ENCODE measurements around the gene MADD.
"Not testable (repeated sequence)": the region's sequence is repeated elsewhere in the genome, so short reads cannot be mapped to it uniquely, and the experiment has no call there.

The MADD gene

GRCh38 chr11:47318166-47318565 lies 48.2 kb downstream of the MADD start:
- DNase-seq (ENCODE audit: low read depth) = no peak

- no peak for DNase-seq (ENCODE audit: low read depth)
Observed at GRCh38 chr11:47324520-47324919, 54.6 kb downstream of the MADD start.

- DNase-seq (ENCODE audit: low read depth) = no peak
Observed at GRCh38 chr11:47325271-47326041, 55.5 kb downstream of the MADD start.

DNA sequence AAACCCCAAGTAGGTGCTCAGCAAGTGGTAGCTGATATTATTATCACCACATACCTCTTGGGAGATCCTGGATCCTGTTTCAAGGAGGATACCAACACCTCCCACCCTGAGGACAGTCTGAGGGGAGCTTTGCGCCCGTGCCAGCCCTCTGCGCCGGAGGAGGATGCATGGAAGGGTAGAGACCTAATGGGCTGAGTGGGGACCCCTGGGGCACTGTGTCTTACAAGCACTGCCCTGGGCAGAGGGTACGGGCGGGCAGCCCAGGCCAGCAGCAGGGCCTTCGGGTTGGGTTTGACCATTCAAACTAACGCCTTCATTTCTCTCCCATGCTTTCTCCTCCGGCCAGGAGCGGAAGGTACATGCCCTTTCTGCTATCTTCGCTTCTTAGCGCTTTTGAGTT lies 56.3 kb downstream of the MADD start:
- no peak for DNase-seq (ENCODE audit: low read depth)

DNA sequence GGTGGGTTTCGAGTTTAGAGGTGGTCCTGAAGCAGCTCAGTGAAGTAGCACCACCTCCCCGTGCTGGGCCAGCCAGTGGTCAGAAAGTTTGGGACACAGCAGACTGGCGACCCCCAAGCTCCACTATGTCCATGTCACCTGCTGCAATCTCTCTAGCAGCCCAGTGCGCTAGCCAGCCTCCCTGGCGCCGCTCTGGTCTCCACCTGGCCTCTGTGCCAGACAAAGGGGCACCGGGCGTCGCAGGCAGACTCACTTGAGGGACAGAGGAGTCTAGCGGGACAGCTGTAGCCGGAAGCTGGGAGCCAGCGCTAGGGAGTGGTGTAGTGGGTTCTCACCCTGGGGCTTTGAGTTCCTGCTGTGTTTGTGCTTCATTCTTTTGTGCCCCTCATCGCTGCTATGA lies 57.1 kb downstream of the MADD start:
- DNase-seq (ENCODE audit: low read depth) = no peak

DNA sequence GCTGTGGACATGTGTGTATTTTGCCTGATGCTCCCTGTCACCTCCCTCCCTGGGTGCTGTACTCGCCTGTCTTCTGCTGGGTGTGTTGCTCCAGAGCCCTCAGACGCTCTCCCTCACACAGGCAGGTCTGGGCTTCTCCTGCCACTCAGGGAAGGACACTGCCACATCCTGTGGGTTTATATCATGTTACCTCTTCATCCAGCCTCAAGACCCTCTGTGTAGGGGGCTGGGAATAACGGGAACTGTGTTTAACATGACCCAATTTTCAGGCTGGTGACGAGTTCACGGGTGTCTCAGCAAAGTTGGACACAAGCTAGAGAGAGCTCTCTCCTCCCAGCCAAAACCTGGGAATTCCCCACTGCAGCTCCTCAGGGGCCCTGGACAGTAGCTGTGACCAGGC lies 58.0 kb downstream of the MADD start:
- DNase-seq (ENCODE audit: low read depth) = no peak

GRCh38 chr11:47328449-47329390 lies 58.8 kb downstream of the MADD start:
- no peak for DNase-seq (ENCODE audit: low read depth)

- DNase-seq (ENCODE audit: low read depth) = no peak
Observed at GRCh38 chr11:47329431-47329986, 59.6 kb downstream of the MADD start.

GRCh38 chr11:47329987-47330931 lies 60.3 kb downstream of the MADD start:
- DNase-seq (ENCODE audit: low read depth) = no peak

DNA sequence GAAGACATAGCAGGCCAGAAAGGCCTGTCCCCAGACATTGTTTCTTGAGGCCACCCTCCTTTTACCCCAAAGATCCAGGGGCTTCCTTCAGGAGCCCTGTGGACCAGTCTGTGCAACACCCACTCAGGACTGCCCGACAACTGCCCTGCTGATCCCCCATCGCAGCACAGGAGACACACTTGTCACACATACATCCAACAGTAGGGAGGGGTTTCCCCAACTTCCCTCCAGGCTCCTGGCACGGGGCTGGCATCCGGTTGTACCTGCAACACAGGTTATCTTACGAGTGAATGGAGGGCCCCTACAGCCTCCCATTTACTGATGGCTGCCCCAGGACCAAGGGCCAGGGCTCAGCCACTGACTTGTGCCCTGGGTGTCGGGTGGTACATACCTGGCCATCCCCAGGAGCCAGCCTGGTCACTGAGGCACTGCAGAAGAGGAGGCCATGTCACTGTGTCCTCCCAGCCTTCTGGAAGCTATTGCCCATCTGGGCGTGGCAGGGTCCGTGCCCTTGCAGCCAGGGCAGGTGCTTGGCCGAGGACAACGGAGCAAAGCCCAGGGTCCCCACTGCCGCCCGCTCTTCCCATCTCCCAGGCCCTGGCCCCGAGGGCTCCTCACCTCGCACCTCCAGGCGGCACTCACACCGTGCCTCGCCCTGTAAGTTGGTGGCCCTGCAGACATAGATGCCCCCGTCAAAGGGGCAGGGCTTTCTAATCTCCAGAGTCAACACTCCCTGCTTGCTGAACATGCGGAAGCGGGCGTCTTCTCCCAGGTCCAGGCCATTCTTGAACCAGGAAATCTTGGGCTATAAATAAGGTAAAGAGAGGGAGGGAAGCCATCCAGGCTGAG lies 61.7 kb downstream of the MADD start:
- no peak for DNase-seq (ENCODE audit: low read depth)

- DNase-seq (ENCODE audit: low read depth) = no peak
Observed at GRCh38 chr11:47332303-47332711, 62.4 kb downstream of the MADD start.

DNA sequence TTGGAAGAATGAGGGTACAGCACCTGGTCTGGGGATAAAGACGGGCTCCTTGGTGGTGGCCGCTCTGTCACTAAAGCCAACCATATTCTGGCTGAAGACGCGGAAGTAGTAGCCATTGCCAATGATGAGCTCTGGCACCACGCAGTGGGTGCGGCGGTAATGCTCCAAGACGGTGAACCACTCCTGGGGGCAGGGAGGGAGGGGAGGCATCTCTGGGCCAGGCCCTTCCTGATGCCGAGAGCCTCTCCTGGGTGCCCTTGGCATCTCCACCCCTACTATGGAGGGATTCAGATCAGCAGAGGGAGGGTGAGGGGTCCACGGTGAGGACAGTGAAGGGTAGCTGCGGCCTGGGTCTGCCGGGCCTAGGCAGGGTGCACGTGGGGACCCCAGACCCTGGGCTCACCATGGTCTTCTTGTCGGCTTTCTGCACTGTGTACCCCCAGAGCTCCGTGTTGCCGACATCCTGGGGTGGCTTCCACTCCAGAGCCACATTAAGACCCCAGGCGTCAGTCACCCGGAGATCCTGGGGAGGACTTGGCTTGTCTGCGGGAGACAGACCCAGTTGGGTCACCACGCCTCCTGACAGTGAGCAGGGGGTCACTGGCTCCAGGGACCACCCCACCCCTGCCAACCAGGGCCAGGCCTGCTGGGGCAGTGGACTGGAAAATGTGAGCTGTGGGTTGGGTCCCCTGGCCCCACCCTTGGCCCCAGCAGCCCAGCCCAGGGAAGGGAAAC lies 63.0 kb downstream of the MADD start:
- no peak for DNase-seq (ENCODE audit: low read depth)

- DNase-seq (ENCODE audit: low read depth) = no peak
Observed at GRCh38 chr11:47333526-47333845, 63.6 kb downstream of the MADD start.

DNA sequence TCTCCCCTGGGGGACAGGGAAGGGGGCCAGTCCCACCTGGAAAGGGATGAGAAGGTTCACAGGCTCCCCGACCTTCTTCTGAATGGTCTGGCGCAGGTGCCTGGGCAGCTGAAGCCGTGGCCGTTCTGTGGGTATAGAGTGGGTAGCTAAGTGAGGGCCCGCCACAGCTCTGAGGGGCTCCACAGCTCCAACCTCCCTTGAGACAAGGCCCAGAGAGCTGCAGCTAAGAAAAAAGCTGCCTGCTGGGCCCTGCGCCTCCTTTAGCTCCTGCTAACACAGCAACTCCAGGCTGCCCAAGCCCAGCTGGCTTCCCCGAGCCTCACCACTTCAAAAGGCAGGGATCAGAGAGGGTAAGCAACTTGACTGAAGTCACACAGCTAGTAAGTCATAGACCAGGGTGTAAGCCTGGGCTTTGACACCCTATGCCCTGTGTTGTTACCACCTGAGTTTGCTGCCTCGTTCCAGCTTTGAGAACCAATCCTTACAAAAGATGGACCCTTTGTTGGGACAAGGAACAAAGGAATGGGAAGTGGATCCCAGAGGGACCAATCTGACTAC lies 64.0 kb downstream of the MADD start:
- DNase-seq (ENCODE audit: low read depth) = no peak

- DNase-seq (ENCODE audit: low read depth) = not testable (repeated sequence)
Observed at GRCh38 chr11:47334699-47335411, 64.9 kb downstream of the MADD start.

DNA sequence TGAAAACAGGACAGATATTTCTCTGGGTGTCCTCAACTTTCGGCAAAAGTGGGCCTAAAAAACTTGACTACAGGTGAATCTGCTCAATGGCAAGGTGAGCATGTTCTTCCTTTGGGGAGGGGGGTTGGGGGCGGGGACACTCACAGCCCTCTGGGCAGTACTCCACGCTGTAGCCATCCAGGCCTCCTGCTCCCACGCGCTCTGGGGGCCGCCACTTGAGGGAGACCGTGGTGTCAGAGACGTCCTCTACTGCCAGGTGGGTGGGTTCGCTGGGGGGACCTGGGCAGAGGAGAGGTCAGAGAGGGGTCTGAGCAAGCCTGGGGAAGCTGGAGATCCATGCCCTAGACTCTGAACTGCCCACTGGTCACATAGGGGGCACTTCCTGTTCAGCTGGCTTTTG lies 65.8 kb downstream of the MADD start:
- no peak for DNase-seq (ENCODE audit: low read depth)

DNA sequence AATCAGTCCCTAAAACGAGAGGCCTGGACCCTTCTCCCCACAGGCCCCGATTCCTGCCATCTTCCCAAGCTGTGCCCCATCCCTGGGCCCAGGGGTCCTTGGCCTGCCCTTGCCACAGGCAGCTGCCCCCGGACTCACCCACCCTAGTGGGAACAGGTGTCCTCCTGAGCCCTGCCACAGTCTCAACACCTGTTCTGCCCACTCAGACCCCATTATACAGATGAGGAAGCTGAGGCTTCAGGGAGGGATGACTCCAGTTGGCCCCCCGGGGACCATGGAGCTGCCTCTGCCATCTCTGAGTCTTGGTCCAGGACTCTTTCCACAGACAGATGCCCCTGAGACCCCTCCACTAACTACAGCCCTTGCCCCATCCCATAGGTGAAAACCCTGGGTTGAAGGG lies 66.7 kb downstream of the MADD start:
- DNase-seq (ENCODE audit: low read depth) = no peak

DNA sequence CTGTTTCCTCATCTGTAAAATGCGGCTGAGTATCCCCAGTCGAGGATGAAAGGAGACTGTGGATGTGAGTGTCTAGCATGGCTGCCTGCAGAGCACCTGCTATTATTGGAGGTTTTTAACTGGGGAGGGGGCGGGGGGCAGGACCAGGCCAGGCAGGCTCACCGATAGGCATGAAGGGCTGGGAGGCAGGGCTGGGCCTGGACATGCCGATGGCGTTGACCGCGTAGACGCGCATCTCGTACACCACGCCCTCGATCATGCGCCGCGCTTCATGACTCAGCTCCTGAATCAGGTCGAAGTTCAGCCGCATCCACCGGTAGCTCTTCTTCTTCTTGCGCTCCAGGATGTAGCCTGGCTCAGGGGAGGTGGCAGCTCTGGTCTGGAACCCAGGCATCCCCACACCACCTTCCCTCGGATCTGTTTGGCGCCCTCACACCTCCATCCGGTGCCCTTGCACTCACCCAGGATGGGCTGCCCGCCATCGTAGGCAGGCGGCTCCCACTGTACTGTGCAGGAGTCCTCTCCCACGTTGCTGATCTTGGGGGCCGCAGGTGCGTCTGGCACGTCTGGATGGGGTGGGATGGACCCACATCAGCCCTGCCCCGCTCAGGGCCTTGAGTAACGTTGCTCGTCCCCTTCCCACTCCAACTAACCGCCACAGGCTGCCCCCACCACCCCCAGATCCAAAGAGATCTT lies 67.4 kb downstream of the MADD start:
- DNase-seq (ENCODE audit: low read depth) = no peak
